DLD1 (cell line): Measurements from ENCODE around the gene SCMH1.
"Not testable (repeated sequence)": the region's sequence is repeated elsewhere in the genome, so short reads cannot be mapped to it uniquely, and the experiment has no call there.

Source experiments
- in situ Hi-C: cut with HindIII; loops from 2 replicates; pipeline ENCODE4 v1.10.0; 2017; ENCODE audit warnings: low sequenced_read_pairs

Gene SCMH1

DNA sequence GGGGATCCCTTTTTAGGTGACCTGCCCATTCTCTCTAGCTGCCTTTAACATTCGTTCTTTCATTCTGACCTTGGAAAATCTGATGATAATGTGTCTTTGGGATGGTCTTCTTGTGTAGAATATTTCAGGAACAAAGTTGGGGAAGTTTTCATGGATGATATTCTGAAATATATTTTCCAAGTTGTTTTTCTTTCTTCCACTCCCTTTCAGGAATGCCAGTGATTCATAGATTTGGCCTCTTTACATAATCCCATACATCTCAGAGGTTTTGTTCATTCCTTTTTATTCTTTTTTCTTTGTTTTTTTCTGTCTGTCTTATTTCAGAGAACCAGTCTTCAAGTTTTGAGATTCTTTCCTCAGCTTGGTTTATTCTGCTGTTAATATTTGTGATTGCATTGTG lies 13.9 kb upstream of the SCMH1 start:
- in situ Hi-C loops = no loop called here

DNA sequence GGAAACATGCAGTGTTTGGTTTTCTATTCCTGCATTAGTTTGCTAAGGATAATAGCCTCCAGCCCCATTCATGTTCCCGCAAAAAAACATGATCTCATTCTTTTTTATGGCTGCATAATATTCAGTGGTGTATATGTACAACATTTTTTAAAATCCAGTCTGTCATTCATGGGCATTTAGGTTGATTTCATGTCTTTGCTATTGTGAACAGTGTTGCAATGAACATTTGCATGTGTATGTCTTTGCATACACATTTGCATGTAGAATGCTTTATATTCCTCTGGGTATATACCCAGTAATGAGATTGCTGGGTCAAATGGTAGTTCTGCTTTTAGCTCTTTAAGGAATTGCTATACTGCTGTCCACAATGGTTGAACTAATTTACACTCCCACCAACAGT lies 9.0 kb upstream of the SCMH1 start:
- in situ Hi-C loops = not testable (repeated sequence)

DNA sequence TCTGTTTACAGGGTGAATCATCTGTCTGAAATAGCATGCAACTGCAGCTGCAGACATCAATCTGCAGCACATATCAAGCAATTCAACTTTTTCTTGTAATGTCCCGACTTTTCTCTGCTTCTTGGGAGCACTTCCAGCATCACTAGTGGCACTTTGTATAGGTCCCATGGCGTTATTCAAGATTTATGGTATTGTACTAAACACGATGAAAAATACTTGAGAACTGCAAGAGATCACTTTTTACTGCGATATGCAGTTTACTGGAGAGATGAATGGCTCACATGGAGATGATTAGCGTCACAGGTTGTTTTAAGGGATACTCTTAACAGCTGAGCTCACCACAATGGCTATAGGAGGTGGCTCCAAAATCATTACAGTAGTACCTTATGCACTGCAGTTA lies 7.2 kb upstream of the SCMH1 start:
- in situ Hi-C loops = no loop called here

DNA sequence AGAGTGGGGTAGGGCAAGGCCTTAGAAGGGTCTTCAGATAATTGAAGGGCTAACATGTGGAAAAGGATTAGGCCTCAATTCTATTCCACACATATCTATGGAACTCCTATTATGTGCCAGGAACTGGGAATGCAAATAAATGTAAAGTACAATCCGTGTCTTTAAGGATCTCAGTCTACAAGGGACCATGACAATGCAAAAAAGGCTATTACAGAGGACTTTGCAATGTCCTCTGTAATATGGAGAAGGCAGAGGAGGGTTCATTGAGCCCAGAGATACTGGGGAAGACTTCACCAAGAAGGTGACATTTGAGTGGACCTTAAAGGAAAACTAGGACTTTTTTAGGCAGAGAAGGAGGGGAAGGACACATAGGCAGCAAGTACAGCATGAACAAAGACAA lies 4.5 kb upstream of the SCMH1 start:
- in situ Hi-C loops = no loop called here

DNA sequence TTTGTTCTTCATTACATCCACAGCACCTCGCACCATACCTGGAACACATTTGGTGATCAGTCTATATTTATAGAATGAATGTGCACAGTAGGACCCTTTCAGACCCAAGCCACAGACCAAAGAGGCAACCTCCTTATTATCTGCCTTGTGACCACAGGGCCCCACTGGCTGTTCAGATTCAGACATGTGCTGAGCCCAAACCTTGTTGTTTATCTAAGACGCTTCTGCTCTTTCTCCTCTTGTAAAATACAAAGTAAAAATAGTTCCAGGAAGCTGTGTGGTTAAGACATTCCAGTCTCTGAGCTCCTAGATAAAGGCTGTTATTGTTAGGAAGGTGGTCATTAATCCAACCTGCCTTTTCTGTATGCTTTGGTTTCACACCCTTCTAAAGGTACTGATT lies 3.6 kb upstream of the SCMH1 start:
- in situ Hi-C loops = no loop called here

DNA sequence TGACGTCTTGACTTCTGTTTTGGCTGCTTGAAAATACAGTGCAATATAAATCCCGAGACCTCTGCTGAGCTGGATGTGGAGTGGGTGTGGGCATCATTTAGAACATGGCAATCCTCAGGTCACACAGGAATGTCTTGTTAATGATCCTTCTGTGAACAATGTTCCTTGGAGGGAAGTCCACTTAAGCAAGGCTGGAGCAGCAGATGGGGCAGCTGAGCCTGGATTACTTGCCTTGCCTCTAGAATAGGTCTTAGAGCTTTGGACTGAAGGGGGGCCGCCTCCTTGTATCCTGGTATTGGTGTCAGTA lies 926 bp upstream of the SCMH1 start:
- in situ Hi-C loops = no loop called here

DNA sequence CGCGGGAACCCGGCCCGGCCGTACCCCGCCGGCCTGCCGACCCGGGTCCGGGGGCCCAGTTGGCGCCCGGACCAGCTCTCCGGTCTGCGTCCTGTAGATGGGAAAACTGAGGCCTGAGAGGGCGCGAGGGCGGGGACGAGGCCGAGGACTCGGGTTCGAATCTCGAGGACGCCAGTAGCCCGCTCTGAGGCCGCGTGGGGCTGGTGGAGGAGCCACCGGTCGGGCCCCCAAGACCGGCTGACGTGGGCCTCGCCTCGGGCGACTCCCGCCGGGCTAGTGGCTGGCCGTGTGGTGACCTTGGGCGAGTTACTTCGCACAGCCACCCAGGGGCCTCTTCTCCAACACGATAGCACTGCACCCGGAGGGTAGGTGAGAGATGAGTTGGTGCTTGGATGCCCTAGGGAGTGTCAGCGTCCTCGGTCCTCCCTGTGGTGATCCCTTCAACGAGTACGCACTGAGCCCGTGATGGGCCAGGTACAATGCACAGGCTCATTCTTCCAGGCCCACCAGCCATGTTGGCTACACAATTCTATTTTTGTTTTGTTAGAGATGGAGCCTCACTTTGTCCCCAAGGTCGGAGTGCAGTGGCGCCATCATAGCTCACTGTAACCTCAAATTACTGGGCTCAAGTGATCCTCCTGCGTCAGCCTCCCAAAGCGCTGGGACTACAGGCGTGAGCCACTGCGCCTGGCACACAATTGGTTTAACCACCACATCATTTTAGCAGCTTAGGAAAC lies 404 bp upstream of the SCMH1 start:
- in situ Hi-C loops = no loop called here

DNA sequence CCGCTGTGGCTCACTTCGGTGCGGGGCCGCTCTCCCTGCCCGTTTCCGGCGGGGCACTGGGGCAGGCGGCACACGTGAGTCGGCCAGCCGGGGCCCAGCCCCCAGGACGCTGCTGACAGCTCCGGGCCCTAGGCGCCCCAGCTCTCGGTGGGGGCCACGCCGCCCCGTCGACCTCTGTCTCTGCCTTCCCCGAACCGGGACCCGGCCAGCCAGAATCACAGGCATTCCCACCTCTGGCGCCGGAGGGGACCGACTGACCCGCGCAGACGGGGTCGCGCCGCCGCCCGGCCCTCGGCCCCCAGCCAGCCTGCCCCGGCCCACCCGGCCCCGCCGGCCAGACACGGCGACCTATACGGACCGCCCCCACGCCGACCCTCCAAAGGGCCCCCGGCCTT lies 755 bp downstream of the SCMH1 start:
- in situ Hi-C loops = no loop called here

DNA sequence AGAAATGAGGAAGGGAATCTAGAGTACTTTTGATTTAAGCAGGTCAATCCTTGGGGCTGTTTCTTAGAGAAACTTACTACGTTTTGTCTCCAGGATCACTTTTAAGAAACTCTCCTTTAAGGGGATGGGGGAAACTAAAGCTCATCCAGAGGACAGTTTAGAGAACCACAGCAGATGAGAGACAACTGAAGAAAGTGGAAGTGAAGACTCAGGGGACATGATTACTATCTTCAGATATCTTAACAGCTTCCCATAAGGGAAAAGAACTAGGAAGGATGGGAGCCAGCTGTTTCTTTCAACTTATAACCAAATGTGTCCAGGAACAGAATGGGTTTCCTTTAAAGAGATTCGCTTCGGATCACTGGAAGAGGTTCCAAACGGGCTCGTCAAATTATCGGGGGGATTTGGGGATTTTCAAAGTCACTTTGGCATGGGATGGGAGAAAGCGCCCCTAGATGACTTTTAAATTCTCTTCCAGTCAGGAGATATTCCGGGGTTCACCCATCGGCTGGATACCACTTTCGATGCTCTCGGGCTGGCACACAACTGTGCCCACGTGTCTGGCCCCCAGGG lies 1.2 kb downstream of the SCMH1 start:
- in situ Hi-C loops = no loop called here

DNA sequence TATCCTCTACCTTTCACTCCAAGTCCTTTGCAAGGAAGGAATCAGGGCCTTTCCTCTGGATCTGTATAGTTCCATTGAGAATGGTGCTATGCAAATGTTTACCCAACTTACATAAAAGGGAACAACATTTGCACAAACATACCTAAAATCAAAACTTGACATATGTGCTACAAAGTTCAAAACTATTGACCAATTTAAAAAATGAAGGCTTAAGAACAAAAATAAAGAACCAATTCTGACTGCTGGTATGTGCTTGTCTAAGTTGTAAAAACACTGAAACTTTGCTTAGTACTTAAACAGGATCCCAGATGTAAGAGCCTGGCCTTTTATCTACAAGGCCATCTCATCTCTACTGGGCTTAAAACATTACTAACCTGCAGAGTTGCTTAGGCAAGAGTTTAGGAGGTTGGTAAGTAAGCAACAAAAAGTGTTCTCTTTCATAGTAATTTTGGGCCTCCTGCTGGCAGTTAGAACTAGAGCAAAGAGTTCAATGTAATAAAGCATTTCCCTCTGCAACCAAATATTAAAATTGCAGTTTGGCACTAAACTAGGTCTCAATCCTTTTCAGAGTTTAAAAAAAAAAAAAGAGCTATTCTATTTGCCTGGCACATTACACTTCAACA lies 2.0 kb downstream of the SCMH1 start:
- in situ Hi-C loops = no loop called here

DNA sequence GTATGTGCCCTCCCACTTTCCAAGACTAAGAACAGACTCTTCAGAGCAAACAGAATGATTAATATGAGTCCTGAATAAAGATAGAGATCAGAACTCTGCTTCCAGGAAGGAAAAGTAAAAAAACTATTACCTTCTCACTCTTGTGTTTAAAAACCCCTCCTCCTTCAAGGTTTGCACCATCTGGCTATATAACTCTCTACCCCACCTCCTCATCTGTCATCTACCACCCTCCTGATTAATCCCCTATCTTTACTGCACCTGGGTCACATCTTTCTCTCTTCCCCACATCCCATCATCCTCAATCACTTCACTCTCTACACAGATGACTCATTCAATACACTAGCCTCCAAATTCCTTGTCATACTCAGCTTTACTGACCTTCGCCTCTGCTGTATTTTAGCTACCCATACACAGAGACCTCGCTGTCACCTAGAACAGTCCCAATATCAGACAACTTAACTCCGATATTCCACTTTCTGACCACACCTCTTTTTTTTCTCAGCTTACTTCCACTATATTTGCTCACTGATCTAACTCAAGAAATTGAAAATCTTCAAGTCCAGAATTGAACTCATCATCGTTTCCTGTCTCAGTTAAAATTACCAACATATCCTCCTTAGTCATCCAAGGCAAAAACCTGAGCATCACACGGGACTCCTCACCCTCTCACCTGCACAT lies 3.7 kb downstream of the SCMH1 start:
- in situ Hi-C loops = no loop called here

DNA sequence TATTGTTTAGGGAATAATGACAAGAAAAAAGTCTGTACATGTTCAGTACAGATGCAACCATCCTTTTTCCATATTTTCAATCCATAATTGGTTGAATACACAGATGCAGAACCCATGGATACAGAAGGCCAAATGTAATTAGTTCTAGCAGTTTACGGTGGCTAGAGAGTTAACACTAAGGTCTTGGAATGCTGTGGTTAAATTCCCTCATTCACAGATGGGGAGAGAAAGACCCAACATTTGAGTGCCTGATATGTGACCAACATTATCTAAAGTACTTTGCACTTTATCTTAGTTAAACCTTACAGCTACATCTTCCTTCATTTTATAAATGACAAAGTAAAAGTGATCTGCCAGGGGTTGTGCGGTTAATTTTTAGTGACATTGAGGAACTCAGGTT lies 5.3 kb downstream of the SCMH1 start:
- in situ Hi-C loops = no loop called here

DNA sequence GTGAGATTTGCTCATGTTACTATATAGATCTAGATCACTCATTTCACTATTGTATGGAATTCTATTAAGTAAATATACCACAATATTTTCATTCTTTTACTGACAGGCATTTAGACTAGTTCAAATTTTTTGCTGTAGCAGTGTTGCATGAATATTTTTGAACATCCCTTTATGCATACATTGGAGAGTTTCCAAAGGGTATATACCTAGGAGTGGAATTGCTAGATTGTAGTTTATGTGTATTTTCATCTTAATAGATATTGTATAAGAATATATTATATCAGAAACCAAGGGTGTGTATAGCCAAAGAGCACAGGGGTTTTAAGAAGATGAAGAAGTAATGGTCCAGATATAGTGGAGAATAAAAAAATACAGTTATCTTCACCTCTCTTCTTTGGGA lies 6.2 kb downstream of the SCMH1 start:
- in situ Hi-C loops = no loop called here

DNA sequence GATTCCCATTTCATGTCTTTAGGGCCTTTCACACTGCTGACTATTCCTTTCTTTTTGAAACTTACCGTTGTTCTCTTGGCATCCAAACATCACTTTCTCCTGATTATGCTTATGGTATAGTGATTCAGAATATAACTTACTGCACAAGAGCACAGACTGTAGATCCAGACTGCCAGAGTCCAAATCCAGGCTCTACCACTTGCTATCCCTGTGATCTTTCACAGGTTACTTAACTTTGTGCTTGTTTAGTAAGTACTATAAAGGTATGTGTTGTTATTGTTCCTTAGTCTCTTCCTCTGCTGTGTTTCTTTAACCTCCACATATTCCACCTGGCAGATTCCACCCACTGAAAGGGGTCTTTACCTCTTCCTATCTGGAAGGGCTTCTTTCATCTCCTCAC lies 8.4 kb downstream of the SCMH1 start:
- in situ Hi-C loops = no loop called here

DNA sequence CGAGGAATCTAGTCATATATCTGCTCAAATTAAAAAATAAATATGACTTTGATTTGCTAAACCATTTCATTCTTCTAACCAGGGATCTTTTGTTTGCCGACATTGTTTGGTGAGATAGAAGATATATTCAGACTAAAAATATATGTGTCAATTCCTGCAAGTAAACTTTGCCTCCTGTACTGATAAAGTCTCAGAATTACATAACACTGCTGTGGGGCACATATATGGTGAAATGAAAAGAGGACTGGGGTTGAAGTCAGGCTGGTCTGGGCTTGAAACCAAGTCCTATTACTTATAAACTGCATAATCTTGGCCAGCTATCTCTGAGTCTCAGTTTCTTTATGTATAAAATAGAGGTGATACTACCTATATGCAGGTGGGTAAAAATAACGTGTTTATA lies 9.8 kb downstream of the SCMH1 start:
- in situ Hi-C loops = no loop called here

DNA sequence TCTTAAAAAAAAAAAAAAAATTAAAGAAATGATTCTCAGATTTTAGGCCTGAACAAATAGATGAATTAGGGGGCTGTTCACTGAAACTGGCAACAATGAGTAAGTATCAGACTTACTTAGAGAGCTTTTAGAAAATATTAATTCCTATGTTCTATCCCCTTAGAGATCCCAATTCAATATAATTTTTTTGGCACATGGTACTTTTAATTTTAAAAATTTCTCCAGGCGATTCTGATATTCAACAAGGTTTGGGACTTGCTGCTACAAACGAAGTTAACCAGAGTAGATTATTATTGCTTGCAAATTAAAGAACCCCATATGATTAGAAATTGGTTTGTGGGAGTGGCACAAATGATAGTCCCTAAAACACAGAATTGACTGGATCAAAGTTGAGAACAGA lies 11.4 kb downstream of the SCMH1 start:
- in situ Hi-C loops = no loop called here

DNA sequence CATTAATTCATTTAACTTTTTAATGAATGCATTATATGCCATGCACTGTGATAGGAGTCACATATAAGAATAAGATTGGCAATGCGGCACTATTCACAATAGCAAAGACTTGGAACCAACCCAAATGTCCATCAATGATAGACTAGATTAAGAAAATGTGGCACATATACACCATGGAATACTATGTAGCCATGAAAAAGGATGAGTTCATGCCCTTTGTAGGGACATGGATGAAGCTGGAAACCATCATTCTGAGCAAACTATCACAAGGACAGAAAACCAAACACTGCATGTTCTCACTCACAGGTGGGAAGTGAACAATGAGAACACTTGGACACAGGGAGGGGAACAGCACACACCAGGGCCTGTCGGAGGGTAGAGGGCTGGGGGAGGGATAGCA lies 12.9 kb downstream of the SCMH1 start:
- in situ Hi-C loops = not testable (repeated sequence)

DNA sequence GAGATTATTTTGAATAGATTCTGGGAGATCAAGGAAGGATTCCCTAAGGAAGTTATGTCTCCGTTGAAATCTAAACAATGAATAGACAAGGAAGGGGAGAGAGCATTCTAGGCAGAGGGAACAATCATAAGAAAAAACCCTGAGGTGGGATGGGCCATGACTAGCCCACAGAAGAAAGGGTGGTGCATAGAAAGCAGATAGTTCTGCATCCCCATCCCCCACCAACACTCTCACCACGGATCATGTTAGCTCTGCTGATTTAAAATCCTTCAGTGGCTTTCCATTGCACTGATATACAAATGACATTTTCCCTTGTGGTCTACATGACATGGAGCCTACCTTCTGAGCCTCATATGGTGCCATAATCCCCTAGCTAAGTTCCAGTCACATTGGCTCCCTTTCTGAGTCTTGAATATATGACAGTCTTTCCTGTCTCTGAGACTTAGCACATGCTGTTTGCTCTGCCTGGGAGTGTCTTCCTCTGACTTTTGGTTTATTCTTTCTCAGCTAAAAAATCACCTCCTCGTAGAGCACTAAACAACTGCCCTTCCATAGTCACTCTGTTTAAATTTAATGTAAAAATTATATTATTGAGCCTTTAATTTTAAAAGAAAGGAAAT lies 15.2 kb downstream of the SCMH1 start:
- in situ Hi-C loops = no loop called here

DNA sequence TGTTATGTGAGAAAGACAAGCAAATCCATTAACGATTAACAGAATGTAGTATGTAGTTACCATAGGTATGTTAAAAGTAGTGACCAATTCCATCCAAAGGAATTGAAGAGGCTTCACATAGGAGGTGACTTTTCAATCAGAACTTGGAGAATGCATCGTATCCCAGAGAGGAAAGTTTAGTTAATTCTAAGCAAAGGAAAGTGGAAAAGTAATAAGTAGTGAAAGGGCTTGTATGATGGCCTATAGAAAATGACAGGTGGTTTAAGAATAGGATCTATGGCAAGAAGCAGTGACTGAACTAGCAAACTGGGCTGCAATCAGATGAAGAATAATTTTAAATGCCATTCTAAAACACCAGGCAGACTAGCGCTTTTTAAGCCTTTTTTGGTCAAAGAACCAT lies 16.6 kb downstream of the SCMH1 start:
- in situ Hi-C loops = no loop called here

DNA sequence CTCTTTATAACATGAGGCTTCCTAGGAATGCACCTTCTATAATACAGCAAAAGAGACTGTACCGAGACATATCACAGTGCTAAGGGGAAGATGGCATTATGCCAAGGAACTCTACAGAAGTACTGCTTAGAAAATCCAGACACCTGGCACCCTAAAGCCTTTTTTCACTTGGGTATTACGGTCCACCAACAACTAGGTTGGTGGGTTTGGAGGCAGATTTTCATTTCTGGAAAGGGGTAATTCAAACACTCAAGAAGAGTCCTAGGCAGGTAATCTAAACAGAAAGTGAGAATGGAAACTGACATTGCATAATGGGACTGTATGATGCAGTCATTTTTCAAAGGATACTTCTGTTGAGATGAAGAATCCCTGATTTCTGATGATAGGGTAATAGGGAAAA lies 19.6 kb downstream of the SCMH1 start:
- in situ Hi-C loops = no loop called here

DNA sequence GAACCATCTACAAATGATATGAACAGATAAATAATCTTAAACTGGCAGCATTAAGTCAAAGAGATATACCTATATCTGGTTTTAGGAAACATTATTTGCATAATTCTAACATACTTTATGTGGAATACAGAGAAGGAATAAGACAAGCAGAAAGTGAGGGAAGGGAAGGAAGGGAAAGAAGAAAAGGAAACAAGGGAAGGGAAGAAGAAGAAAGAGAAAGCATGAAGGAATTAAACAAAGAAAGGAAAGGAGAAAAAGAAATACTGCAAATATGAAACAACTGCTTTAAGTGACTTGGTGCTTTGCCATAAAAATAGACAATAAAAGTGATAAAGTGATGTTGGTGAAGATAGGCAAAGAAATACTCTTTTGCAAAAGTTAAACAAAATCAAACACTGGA lies 20.1 kb downstream of the SCMH1 start:
- in situ Hi-C loops = no loop called here

DNA sequence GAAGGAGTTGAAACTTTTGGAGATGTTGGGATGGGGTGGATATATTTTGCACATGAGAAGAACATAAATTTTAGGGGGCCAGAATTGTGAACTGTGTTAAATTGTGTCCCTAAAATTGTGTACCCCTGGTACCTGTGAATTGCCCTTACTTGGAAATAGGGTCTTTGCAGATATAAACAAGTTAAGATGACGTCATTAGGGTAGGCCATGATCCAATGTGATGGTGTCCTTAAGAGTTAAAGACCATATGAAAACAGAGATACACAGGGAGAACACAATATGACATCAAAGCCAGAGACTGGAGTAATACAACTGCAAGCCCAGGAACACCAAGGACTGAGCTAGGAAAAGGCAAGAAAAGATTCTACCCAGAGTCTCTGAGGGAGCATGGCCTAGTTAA lies 24.0 kb downstream of the SCMH1 start:
- in situ Hi-C loops = no loop called here
